Measurements from ENCODE around the gene CRIM1. TPM values are rescaled to one million over a fixed set of nuclear protein-coding genes. Genes with fewer than 3 reads are reported as not detected.

Gene CRIM1
- total and polyA plus RNA-seq, 2 of the 8 experiments (the other 6 are each of a cell fraction or from before 2014, with no cell fraction given), result 9.4 to 28.4 TPM

DNA sequence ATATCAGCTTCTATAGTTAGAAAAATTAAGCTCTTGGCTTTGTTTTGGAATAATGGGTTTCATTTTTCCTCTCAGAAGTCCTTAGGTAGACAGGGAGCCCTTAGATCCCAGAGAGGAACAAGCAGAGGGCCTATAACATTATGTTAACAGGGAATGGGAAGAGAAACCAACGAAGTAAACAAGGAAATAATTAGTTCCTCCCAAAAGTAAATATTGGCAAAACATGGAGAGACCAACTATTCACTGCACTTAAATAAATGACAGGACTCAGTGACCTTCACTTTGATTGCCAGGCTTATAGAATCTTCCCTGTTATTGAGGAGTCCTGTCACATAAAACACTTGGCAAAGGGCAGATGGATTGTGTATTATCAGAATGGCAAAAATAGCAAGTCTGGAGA is 5.3 kb downstream of the CRIM1 start:
- Histone ChIP-seq H2AK5ac (ENCODE audit: low read depth, low read length) (no peak overlapping the region), H2BK12ac (ENCODE audit: low read depth, low read length) (no peak overlapping the region), H2BK5ac (ENCODE audit: low read depth, low read length) (no peak overlapping the region), H3K79me2 (ENCODE audit: control insufficient read depth in 1 of 2, insufficient read depth in 2 of 2, low read length in 2 of 2) (peaks cover 53 to 96% of the 10 kb centered on the region in 2 experiments), H3K9ac (replicated peaks in 1 of 4; ENCODE audit: extremely low read depth in 1 of 4, low read depth in 3 of 4, low read length in 3 of 4) (no peak overlapping the region), H4K20me1 (replicated peaks in 1 of 2; ENCODE audit: control insufficient read depth in 1 of 2, insufficient read depth in 2 of 2, low read length in 2 of 2) (peaks cover 15 to 22% of the 10 kb centered on the region in 2 experiments), H2BK15ac (ENCODE audit: low read length) (no peak overlapping the region), H4K8ac (ENCODE audit: extremely low read depth, insufficient read depth, low read length) (no peak overlapping the region), H2BK20ac (ENCODE audit: low read length) (no peak overlapping the region), H3K9me3 (ENCODE audit: insufficient read depth in 2 of 2, low read depth in 1 of 2, low read length in 1 of 2) (no peaks in the 10 kb centered on the region), H3K18ac (ENCODE audit: extremely low read depth, low read length) (no peak overlapping the region), H3K56ac (replicated peaks; ENCODE audit: insufficient read length, low read depth, low read length) (no peak overlapping the region), H3K36me3 (ENCODE audit: control insufficient read depth in 2 of 4, insufficient read depth in 4 of 4, low read length in 3 of 4) (no peaks in the 10 kb centered on the region; a peak in 1 of 8 replicates), H3K4me1 (replicated peaks in 1 of 4; ENCODE audit: control insufficient read depth in 3 of 4, insufficient read depth in 4 of 4, low read length in 3 of 4) (peaks cover 3 to 31% (median 27%) of the 10 kb centered on the region in 4 experiments), H3K27me3 (replicated peaks in 1 of 4; ENCODE audit: control insufficient read depth in 3 of 4, extremely low read depth in 1 of 4, insufficient read depth in 3 of 4, low read length in 3 of 4) (no peaks in the 10 kb centered on the region), H3K4ac (replicated peaks; ENCODE audit: insufficient read length, low read depth, low read length) (no peak overlapping the region), H3K14ac (ENCODE audit: insufficient read length) (no peak overlapping the region), H3K4me2 (ENCODE audit: insufficient read depth in 1 of 2, low read depth in 2 of 2, low read length in 2 of 2) (no peak overlapping the region; a peak in 1 of 4 replicates), H3K79me1 (ENCODE audit: low read depth, low read length) (peaks cover 6% of the 10 kb centered on the region; the same call in 1 of the 2 replicates), H2AFZ (ENCODE audit: low read length) (no peak overlapping the region), H4K91ac (replicated peaks; ENCODE audit: insufficient read length, low read length) (no peak overlapping the region), H4K5ac (ENCODE audit: insufficient read length, low read depth, low read length) (no peak overlapping the region), H3K23me2 (ENCODE audit: low read depth, low read length) (peaks cover 12% of the 10 kb centered on the region), H2BK120ac (replicated peaks; ENCODE audit: low read depth, low read length) (no peak overlapping the region), H3K27ac (ENCODE audit: low read depth, low read length) (no peak overlapping the region), H3K4me3 (ENCODE audit: extremely low read depth in 1 of 4, insufficient read depth in 2 of 4, low read depth in 3 of 4, low read length in 4 of 4) (no peak overlapping the region), H3K23ac (ENCODE audit: insufficient read length) (no peak overlapping the region)
- CTCF ChIA-PET (ENCODE audit: partially characterized antibody), result interaction anchor here (1.1 to 3.6 kb wide), 4 partner anchors 60 to 304 kb away, joined by 3 to 18 read pairs (median 4); no protein-coding TSS in a partner anchor
- TF ChIP-seq GABPA (IDR thresholded peaks at IDR 0.05; ENCODE audit: borderline replicate concordance, insufficient read depth, low read length) (no peak), SAP30 (IDR thresholded peaks at IDR 0.05; ENCODE audit: insufficient read depth, insufficient replicate concordance, low read length) (no peak), POLR2A (IDR thresholded peaks at IDR 0.05; ENCODE audit: control extremely low read depth in 1 of 2, low read depth in 2 of 2, low read length in 2 of 2) (no peak), CBX8 (IDR thresholded peaks at IDR 0.05; ENCODE audit: borderline replicate concordance, low read depth, low read length) (no peak), SP2 (IDR thresholded peaks at IDR 0.05; ENCODE audit: low read length) (no peak), CHD2 (IDR thresholded peaks at IDR 0.05; ENCODE audit: low read length) (no peak), EGR1 (IDR thresholded peaks at IDR 0.05; ENCODE audit: borderline replicate concordance, low read depth, low read length) (no peak), SIN3A (conservative IDR thresholded peaks at IDR 0.05 in 1 of 2, IDR thresholded peaks at IDR 0.05 in 1 of 2; ENCODE audit: low read depth in 1 of 2, low read length in 2 of 2) (no peak), KDM1A (IDR thresholded peaks at IDR 0.05; ENCODE audit: borderline replicate concordance, low read length) (no peak), RFX5 (IDR thresholded peaks at IDR 0.05; ENCODE audit: borderline replicate concordance, low read depth, low read length) (no peak), EZH2 (IDR thresholded peaks at IDR 0.05; ENCODE audit: low read depth, low read length, severe bottlenecking) (no peak)
- TF ChIP-seq, protein P1, sequence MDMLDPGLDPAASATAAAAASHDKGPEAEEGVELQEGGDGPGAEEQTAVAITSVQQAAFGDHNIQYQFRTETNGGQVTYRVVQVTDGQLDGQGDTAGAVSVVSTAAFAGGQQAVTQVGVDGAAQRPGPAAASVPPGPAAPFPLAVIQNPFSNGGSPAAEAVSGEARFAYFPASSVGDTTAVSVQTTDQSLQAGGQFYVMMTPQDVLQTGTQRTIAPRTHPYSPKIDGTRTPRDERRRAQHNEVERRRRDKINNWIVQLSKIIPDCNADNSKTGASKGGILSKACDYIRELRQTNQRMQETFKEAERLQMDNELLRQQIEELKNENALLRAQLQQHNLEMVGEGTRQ (IDR thresholded peaks at IDR 0.05; ENCODE audit: low read length), result no peak
- POLR2A ChIA-PET (ENCODE audit: partially characterized antibody), result interaction anchor here (1.3 to 2.3 kb wide), 2 partner anchors 9 to 12 kb away, joined by 3 to 5 read pairs; no protein-coding TSS in a partner anchor
- DNase-seq (ENCODE audit: low read depth in 1 of 2, low spot score in 2 of 2) (no peak), FAIRE-seq (no peak)
- 83% methylated on average over 1 of the region's 1 CpG; no CpG with 5 or more reads in 1 of the 2 experiments for WGBS, 2 experiments (ENCODE audit: extremely low coverage in 1 of 2, insufficient coverage in 1 of 2, insufficient read length in 1 of 2, insufficient replicate concordance in 2 of 2, low coverage in 1 of 2, low lambda C conversion rate in 2 of 2, missing lambda C conversion rate in 1 of 2)
